DMS153 (cell line): Measurements from ENCODE around the gene RDH5.

Experiments used
- DNase-seq: peaks from one replicate; lab custom pipeline; 2025; lab: John Stamatoyannopoulos, UW

The RDH5 gene

GRCh38 chr12:55720071-55720564 lies at the start of gene RDH5:
Gene RDH5 (plus strand): TSS chr12:55720393. CDS start chr12:55721185, 792 bp downstream.
- DNase-seq: no peak

DNA sequence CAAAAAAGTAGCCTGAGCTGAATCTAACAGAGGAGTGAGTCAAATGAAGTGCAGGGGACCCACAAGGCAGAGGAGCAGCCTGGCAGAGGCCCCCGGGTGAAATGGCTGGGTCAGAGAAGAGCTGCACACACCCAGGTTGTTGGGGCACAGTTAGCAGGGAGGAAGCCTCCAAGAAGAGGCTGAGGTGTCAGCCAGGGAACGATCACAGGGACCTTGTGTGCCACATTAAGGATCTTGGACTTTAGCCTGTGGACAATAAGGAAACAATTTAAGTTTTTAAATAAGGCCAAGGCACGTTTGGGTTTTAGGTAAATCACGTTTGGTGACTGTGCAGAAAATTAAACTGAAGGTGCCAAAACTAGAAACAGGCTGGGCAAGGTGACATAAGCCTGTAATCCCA lies 48.4 kb upstream of the RDH5 start:
- DNase-seq: no peak

- DNase-seq: no peak
Measured at GRCh38 chr12:55673638-55674037, 46.6 kb upstream of the RDH5 start.

GRCh38 chr12:55675666-55676065 lies 44.5 kb upstream of the RDH5 start:
- DNase-seq: no peak

DNA sequence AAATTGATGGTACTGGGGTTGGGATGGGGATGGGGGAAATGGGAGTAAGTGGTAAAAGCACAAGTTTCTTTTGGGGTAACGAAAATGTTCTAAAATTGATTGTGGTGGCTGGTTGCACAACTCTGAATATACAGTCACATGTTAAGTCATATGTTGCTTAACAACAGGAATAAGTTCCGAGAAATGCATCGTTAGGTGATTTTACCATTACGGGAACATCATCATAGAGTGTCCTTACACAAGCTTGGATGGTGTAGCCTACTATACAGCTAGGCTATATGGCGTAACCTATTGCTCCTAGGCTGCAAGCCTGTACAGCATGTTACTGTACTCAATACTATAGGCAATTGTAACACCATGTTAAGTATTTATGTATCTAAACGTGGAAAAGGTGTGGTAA lies 43.5 kb upstream of the RDH5 start:
- DNase-seq: no peak

DNA sequence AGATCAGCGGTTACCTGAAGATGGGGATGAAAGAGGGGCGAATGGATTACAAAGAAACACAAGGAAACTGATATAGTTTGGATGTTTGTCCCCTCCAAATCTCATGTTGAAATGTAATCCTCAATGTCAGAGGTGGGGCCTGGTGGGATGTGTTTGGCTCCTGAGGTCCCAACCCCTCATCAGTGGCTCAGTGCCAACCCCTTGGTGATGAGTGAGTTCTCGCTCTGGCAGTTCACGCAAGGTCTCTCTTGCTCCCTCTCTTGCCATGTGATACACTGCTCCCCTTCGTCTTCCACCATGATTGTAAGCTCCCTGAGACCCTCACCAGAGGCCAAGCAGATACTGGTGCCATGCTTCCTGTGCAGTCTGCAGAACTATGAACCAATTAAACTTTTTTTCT lies 40.5 kb upstream of the RDH5 start:
- DNase-seq: no peak

- no peak for DNase-seq
Measured at GRCh38 chr12:55681142-55682077, 38.8 kb upstream of the RDH5 start.

DNA sequence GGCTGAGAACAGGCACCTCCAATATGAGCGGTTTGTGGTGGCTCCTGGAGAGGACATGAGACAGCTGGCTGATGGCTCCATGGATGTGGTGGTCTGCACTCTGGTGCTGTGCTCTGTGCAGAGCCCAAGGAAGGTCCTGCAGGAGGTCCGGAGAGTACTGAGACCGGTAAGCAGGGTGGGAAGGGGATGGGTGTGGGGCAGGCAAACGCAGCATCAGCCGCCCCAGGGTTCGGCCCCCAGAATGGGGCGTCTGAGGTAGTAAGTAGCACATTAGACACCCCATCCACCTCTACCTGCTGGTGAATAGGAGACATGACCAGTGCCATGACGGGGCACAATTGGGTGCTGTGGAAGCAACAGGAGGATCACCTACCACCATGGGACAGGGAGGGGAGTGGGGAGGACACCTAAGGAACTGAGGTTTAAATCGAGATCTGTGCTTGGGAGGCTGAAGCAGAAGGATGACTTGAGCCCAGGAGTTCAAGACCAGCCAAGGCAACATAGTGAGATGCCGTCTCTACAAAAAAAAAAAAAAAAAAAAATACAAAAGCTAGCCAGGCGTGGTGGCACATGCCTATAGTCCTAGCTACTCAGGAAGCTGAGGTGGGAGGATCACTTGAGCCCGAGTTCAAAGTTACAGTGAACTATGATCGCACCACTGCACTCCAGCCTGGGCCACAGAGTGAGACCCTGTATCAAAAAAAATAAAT lies 38.0 kb upstream of the RDH5 start:
- no peak for DNase-seq

DNA sequence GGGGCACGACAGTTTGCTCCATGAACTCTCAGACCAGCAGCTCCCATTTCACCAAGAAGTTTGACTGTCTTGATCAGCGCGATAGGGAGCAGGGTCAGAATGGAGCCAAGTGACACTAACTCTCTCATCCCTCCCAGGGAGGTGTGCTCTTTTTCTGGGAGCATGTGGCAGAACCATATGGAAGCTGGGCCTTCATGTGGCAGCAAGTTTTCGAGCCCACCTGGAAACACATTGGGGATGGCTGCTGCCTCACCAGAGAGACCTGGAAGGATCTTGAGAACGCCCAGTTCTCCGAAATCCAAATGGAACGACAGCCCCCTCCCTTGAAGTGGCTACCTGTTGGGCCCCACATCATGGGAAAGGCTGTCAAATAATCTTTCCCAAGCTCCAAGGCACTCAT lies 36.5 kb upstream of the RDH5 start:
- no peak for DNase-seq

- no peak for DNase-seq
Measured at GRCh38 chr12:55684761-55685370, 35.3 kb upstream of the RDH5 start.

DNA sequence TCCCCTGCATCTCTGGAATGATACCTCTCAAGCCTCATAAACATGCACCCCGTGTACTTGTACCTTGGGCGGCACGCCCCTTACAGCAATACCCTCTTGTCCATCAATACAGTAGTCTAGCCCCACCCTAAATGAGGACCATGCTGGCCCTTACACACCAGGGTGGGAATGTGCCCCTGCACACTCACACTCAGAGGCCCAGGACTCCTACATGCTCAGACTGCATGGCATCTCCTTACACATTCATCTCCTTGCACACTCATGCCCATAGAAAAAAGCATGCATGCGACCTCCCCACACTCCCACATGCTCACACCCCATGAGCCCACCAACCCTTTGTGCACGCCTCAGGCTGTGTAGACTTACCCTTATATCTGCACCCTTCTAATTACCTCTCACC lies 34.5 kb upstream of the RDH5 start:
- no peak for DNase-seq

GRCh38 chr12:55686366-55687010 lies 33.7 kb upstream of the RDH5 start:
- no peak for DNase-seq

GRCh38 chr12:55687746-55688145 lies 32.4 kb upstream of the RDH5 start:
- DNase-seq: no peak

GRCh38 chr12:55688716-55689655 lies 31.2 kb upstream of the RDH5 start:
- no peak for DNase-seq

DNA sequence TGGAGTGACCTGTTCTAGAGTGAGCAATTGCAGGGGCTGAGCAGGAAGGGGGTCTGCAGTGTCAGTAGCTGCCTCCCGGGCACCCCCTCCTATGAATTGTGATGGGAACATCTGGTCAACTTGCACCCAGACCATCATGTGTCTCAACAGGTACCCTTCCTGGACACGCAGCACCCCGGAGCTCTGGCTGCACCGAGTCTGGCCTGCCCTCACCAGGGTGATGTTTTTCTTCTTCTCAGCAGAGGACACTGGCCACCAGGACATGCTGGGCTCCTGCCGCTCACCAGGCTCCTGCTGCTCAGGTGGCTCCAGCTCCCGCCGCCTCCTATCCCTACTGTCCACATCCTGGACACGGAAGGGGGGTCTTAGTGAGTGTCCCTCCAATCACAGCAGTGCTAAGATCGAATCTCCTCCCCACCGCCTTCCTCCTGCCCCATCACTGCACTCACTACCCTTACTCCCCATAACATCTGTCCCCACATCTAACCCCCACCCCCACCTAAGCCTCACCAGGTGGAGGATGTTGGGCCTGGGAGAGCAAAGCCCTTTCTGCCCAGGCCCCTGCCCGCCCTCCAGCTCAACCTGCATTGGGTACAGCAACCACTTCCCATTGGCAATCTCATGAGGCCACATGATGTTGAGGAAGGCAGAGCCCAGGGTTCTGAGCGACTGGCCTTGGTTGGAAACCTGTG lies 27.4 kb upstream of the RDH5 start:
- no peak for DNase-seq

GRCh38 chr12:55693323-55694187 lies 26.6 kb upstream of the RDH5 start:
- DNase-seq: no peak

- DNase-seq: no peak
Measured at GRCh38 chr12:55694188-55694515, 26.0 kb upstream of the RDH5 start.

DNA sequence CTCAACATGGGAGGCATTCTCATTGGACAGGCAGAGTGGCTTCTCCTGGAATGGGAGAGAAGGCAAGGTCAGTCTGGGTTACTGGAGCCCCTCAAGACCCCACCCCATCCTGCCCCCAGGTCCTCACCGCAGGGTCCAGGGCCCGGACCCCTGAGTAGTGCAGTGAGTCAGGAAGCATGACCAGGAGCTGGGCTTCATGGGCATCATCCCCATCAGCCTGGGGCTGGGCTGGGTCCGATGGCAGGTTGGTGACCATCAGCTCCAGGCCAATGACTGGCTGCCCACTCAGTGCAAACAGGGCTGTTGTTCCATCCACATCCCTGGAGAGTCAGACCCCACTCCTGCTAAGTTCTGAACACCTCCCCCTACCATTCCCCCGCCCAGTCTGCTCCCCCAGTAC lies 25.5 kb upstream of the RDH5 start:
- no peak for DNase-seq

GRCh38 chr12:55695349-55695748 lies 24.8 kb upstream of the RDH5 start:
- no peak for DNase-seq

GRCh38 chr12:55696141-55696540 lies 24.1 kb upstream of the RDH5 start:
- no peak for DNase-seq
